Left lung (tissue), 10 donors: ENCODE measurements around the gene PAK6. TPM values are rescaled to one million over a fixed set of nuclear protein-coding genes. Genes with fewer than 3 reads are reported as not detected.

Source experiments
- ATAC-seq: fragments of 200-7000 bp; cut with Tn5 transposase; one replicate; pipeline ENCODE4 v1.9.1; 2020; ENCODE audit warnings: moderate library complexity
- DNase-seq, 4 donors: peaks; one replicate each; pipeline ENCODE4 v3.0.0-alpha.2; 2013 to 2020
- H3K27ac ChIP-seq, 2 donors: fragments of 200-600 bp; sonication (generic) in 1 of 2; one replicate each; pipeline versions ENCODE4 v1.5.0 to v1.8.0; 2020 to 2021
- H3K27me3 ChIP-seq, 2 donors: fragments of 200-600 bp; sonication (generic) in 1 of 2; one replicate each; pipeline versions ENCODE4 v1.5.0 to v1.8.0; 2020 to 2021
- H3K36me3 ChIP-seq, 2 donors: fragments of 200-600 bp; sonication (generic) in 1 of 2; one replicate each; pipeline versions ENCODE4 v1.5.0 to v1.8.0; 2020 to 2021
- H3K4me1 ChIP-seq, 2 donors: fragments of 200-600 bp; one replicate each; pipeline ENCODE4 v1.8.0; 2021
- H3K4me3 ChIP-seq, 2 donors: fragments of 200-600 bp; sonication (generic) in 1 of 2; one replicate each; pipeline versions ENCODE4 v1.5.0 to v1.8.0; 2020 to 2021; ENCODE audit warnings: mild to moderate bottlenecking in 1 of 2
- H3K9me3 ChIP-seq, 2 donors: fragments of 200-600 bp; sonication (generic) in 1 of 2; one replicate each; pipeline versions ENCODE4 v1.5.0 to v1.8.0; 2020 to 2021
- intact Hi-C, 2 donors: fragments of 100-400 bp; cut with DNase I; formaldehyde crosslinking; loops; one replicate each; pipeline versions ENCODE4 v1.11.2 to v1.14.2; 2022
- polyA plus RNA-seq, 6 donors: library from polyadenylated mRNA; unstranded; fragments of 120-200 nt; gene quantifications; one replicate each; pipeline ENCODE4 v1.2.1, GENCODE V29; 2013; ENCODE audit not compliant: insufficient read length in 6 of 6
- total RNA-seq, 2 donors: library from RNA; stranded (reverse); fragmentation: NEBNext Ultra II Directional; extraction: Animal tissue kit (Norgen Biotek cat#: 25700); gene quantifications; one replicate each; pipeline ENCODE4 v1.2.1, GENCODE V29; 2021
- TF ChIP-seq, protein P1 (sequence below), 2 donors: fragments of 200-600 bp; sonication (generic) in 1 of 2; IDR thresholded peaks; one replicate each; pipeline versions ENCODE4 v1.5.0 to v1.8.0; 2021; ENCODE audit warnings: antibody characterized with exemption in 2 of 2
- donor health status: DM: no; HTN: yes; CAD: no.
- donor health status: DM: no; HTN: no; CAD: no.

The PAK6 gene
- total and polyA plus RNA-seq, 8 donors, result 5.3 to 14.6 (median 8.1) TPM

DNA sequence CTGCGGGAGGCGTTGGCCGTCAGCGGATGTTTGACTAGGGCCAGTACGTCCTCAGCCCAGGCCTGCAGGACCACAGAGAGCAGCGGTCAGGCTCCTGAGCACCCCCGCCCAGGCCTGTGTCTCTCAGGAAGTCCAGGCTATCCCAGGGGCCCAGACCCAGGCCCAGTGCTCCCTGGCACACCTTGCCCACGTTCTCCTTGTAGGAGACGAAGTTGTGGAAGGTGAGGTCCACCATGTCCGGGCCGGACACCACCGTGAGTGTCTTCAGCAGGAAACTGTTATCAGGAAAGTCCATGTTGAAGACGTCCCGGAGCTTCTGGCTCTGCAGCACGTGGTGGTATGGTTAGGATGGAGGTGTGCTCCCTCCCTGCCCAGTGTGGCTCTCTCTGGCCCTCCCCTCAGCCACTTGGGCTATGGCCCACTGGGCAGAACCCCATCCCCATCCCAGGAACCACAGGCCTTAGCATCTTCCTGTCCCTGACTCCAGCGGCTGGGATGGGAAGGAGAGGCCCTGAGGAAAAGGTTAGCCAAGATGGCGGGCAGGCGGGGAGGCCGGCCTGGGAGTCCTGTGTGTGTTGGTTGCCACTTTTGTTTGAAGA, 63.5 kb downstream of the PAK6 start:
- TF ChIP-seq, protein P1, sequence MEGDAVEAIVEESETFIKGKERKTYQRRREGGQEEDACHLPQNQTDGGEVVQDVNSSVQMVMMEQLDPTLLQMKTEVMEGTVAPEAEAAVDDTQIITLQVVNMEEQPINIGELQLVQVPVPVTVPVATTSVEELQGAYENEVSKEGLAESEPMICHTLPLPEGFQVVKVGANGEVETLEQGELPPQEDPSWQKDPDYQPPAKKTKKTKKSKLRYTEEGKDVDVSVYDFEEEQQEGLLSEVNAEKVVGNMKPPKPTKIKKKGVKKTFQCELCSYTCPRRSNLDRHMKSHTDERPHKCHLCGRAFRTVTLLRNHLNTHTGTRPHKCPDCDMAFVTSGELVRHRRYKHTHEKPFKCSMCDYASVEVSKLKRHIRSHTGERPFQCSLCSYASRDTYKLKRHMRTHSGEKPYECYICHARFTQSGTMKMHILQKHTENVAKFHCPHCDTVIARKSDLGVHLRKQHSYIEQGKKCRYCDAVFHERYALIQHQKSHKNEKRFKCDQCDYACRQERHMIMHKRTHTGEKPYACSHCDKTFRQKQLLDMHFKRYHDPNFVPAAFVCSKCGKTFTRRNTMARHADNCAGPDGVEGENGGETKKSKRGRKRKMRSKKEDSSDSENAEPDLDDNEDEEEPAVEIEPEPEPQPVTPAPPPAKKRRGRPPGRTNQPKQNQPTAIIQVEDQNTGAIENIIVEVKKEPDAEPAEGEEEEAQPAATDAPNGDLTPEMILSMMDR (IDR thresholded peaks at IDR 0.05), result no peak
- peaks cover 0 to 53% of the 10 kb centered on the region in 2 donors for H3K36me3 ChIP-seq
- H3K27me3 ChIP-seq, result no peaks in the 10 kb centered on the region
- intact Hi-C loops, result no loop called here
- H3K4me3 ChIP-seq, result no peak overlapping the region
- ATAC-seq (no peak), DNase-seq (peak in 1 of 4 donors; percentile 26)
- no peak overlapping the region for H3K27ac ChIP-seq
- no peaks in the 10 kb centered on the region for H3K9me3 ChIP-seq
- peaks cover 0 to 34% of the 10 kb centered on the region in 2 donors for H3K4me1 ChIP-seq

DNA sequence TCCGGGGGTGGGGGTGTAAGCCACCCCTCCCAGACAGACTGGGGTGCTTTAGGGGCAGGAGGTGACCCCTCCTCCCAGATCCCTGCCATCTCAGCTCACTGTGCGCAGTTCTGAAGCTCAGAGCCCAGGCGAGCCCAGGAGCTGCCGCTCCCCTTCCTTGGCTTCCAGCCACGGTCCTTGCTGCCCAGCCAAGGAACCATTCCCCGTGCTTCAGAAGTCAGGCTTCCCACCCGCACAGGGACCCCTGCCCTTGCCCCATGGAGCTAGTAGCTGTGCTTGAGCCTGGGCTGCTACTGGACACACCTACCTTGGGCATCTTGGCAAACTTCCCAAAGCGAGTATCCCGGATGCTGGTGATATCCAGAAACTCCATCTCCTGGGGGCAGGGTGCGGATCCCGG, 64.1 kb downstream of the PAK6 start:
- no peak overlapping the region for H3K27ac ChIP-seq
- peaks cover 0 to 47% of the 10 kb centered on the region in 2 donors for H3K36me3 ChIP-seq
- H3K27me3 ChIP-seq, result no peaks in the 10 kb centered on the region
- TF ChIP-seq, protein P1 (IDR thresholded peaks at IDR 0.05), result no peak
- H3K9me3 ChIP-seq, result no peaks in the 10 kb centered on the region
- peaks cover 0 to 34% of the 10 kb centered on the region in 2 donors for H3K4me1 ChIP-seq
- ATAC-seq, result no peak
- no peak overlapping the region for H3K4me3 ChIP-seq
- DNase-seq, result peak in 2 of 4 donors; percentile 14 to 42
- intact Hi-C loops, result no loop called here

DNA sequence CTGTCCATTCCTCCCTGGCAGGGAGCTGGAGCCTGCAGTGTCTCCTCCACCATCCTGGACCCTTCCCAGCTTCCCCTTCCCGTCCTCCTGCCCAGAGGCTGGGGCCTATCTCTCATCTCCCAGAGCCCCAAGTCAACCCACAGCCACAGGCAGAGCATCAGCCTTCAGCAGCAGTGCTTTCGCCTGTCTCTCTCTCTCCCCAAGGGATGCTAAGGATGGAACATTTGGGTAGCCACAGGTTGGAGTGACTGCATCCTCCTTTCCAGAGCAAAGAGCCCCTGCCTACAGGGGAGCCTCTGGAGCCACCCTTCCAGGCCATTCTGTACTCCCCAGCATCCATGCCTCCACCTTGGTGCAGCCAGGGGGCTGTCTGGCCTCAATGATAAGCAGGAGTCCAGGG, 64.7 kb downstream of the PAK6 start:
- H3K36me3 ChIP-seq, result peaks cover 0 to 41% of the 10 kb centered on the region in 2 donors
- H3K27ac ChIP-seq, result no peak overlapping the region
- TF ChIP-seq, protein P1 (IDR thresholded peaks at IDR 0.05), result no peak
- no peak overlapping the region for H3K4me3 ChIP-seq
- no peaks in the 10 kb centered on the region for H3K27me3 ChIP-seq
- no peaks in the 10 kb centered on the region for H3K9me3 ChIP-seq
- DNase-seq (peak in 1 of 4 donors; percentile 10), ATAC-seq (no peak)
- intact Hi-C loops, result no loop called here
- peaks cover under 1 to 38% of the 10 kb centered on the region in 2 donors for H3K4me1 ChIP-seq

DNA sequence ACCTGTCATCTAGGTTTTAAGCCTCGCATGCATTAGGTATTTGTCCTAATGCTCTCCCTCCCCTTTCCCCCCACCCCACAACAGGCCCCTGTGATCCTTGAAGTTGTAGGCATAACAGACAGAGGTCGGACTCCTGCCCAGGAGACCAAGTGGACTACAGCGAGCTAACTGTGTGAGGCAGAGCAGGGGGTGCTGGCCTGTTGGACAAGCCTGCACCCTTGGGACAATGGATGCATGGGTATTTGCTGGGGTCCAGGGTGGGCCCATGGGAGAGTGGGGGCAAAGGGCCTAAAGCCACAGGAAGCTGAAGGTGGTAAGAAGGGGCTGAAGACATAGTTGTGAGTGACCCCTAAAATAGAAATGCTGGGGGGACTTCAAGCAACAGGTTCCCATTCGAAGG, 66.4 kb downstream of the PAK6 start:
- Histone ChIP-seq H3K4me3 (no peak overlapping the region), H3K27ac (no peak overlapping the region), H3K27me3 (no peaks in the 10 kb centered on the region), H3K36me3 (peaks cover 0 to 33% of the 10 kb centered on the region in 2 donors), H3K4me1 (peaks cover 8 to 55% of the 10 kb centered on the region in 2 donors), H3K9me3 (no peaks in the 10 kb centered on the region)
- intact Hi-C loops, result no loop called here
- peak in 1 of 4 donors; percentile 14 for DNase-seq
- TF ChIP-seq, protein P1 (IDR thresholded peaks at IDR 0.05), result no peak
- no peak for ATAC-seq

DNA sequence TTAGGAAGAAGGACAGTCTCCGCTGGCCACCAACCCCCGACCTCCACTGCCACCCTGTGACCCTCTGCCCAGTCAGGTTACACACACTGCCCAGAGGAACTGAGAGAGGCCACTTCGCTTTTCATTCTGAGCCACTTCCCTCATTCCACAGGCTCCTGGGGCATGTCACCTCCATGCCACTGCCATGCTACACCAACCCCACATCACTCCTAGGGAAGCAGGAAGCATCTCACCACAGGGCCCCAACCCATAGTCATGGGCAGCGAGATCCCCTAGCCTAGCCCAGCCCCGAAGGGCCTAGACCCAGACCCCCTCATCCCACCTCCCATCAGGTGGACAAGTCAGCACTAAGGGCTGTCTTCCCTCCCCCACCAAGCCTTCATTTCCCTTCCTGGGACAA, 67.5 kb downstream of the PAK6 start:
- intact Hi-C loops, result no loop called here
- no peaks in the 10 kb centered on the region for H3K9me3 ChIP-seq
- peaks cover 0 to 24% of the 10 kb centered on the region in 2 donors for H3K36me3 ChIP-seq
- no peaks in the 10 kb centered on the region for H3K27me3 ChIP-seq
- peak overlapping the region in 1 of 2 donors; percentile 56 for H3K4me3 ChIP-seq
- DNase-seq (peak in 2 of 4 donors; percentile 41 to 69), ATAC-seq (peak; percentile 17)
- H3K27ac ChIP-seq, result peak overlapping the region in 1 of 2 donors; percentile 86
- peaks cover 8 to 49% of the 10 kb centered on the region in 2 donors for H3K4me1 ChIP-seq
- TF ChIP-seq, protein P1 (IDR thresholded peaks at IDR 0.05), result no peak
